BJ (cell line): ENCODE data around the gene PSMB7. TPM values are rescaled to one million over a fixed set of nuclear protein-coding genes. Genes with fewer than 3 reads are reported as not detected.

ENCODE experiments used
- CTCF ChIA-PET: fragments of 350-600 bp; formaldehyde crosslinking; extraction: SDS; loops from one replicate; lab custom pipeline; 2021; ENCODE audit warnings: antibody characterized with exemption, inconsistent platforms; lab: Yijun Ruan, JAX
- POLR2A ChIA-PET: fragments of 300-600 bp; sonication (Branson Sonifier 250); formaldehyde crosslinking; extraction: SDS; loops from one replicate; lab custom pipeline; 2021; ENCODE audit warnings: antibody characterized with exemption; lab: Charles Lee
- DNase-seq: peaks from one replicate; pipeline ENCODE4 v3.0.0-alpha.2; 2011; ENCODE audit warnings: low read depth
- H3K27me3 ChIP-seq: 2 replicates; pipeline ENCODE4 v1.6.0; 2011; ENCODE audit warnings: low read length; ENCODE audit not compliant: control insufficient read depth, insufficient read depth
- H3K36me3 ChIP-seq: 2 replicates; pipeline ENCODE4 v1.5.1; 2011; ENCODE audit warnings: low read length; ENCODE audit not compliant: control insufficient read depth, insufficient read depth
- H3K4me3 ChIP-seq: 2 replicates; pipeline ENCODE4 v1.5.1; 2011; ENCODE audit warnings: low read depth, mild to moderate bottlenecking, control low read depth, low read length
- polyA plus RNA-seq: library from polyadenylated mRNA; depleted of rRNA; stranded (reverse); fragments of >200 nt; gene quantifications from 2 replicates; pipeline ENCODE4 v1.2.3, GENCODE V29; 2011
- TF ChIP-seq, protein P1 (sequence below): IDR thresholded peaks from 2 replicates; pipeline ENCODE4 v1.5.1; 2011; ENCODE audit warnings: low read depth, mild to moderate bottlenecking, control low read depth, inconsistent platforms, low read length, moderate library complexity; ENCODE audit not compliant: insufficient read depth

The PSMB7 gene
- polyA plus RNA-seq, 1 experiment, result 325 TPM

DNA sequence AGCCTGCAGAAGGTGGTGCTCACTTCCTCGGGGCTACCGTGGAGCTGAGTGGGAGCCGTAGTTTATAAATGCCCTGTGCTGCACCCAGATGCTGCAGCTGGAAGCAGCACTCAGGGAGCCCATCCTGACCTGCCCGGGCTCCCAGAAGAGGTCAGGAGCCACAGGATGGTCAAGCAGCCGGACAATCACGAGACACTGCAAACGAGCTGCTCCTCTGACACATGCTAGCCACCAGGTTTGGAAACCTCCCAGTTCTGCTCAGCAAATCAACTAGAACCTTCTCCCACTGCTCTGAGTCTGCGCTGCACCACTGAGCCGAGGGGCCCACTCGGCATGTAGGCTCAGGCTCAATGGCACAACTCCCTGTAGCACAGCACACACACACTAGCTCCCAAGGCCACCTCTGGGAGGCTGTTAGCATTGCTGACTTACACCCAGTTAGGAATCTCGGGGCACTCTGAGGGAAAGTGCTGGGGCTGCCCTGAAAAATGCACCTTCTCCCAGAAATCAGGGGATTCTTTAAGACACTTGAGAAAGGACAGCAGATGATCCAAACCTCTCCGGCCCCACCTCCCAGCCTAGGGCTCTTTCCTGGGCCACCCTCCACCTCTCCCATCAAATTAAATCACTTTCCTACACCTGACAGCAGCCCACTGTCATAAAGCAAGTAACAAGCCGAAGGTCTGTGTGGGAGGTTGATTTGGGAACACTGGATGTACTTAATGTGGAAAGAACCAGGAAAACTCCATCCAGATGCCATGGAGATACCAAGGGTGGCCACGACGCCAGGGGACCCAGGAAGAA lies 59.1 kb downstream of the PSMB7 start:
- Histone ChIP-seq H3K4me3 (no peak overlapping the region), H3K36me3 (peaks cover 18% of the 10 kb centered on the region), H3K27me3 (no peaks in the 10 kb centered on the region)
- ChIA-PET CTCF (interaction anchor here (0.8 to 2.7 kb wide), 2 partner anchors 10 kb away, joined by 3 to 7 read pairs; no protein-coding TSS in a partner anchor), POLR2A (no interaction called here)
- TF ChIP-seq, protein P1, sequence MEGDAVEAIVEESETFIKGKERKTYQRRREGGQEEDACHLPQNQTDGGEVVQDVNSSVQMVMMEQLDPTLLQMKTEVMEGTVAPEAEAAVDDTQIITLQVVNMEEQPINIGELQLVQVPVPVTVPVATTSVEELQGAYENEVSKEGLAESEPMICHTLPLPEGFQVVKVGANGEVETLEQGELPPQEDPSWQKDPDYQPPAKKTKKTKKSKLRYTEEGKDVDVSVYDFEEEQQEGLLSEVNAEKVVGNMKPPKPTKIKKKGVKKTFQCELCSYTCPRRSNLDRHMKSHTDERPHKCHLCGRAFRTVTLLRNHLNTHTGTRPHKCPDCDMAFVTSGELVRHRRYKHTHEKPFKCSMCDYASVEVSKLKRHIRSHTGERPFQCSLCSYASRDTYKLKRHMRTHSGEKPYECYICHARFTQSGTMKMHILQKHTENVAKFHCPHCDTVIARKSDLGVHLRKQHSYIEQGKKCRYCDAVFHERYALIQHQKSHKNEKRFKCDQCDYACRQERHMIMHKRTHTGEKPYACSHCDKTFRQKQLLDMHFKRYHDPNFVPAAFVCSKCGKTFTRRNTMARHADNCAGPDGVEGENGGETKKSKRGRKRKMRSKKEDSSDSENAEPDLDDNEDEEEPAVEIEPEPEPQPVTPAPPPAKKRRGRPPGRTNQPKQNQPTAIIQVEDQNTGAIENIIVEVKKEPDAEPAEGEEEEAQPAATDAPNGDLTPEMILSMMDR, result no peak
- DNase-seq, result no peak

- no peak for DNase-seq
- ChIA-PET CTCF (interaction anchor here (0.8 kb wide), 1 partner anchor 11 kb away, joined by 3 read pairs; no protein-coding TSS in a partner anchor), POLR2A (no interaction called here)
- H3K36me3 ChIP-seq, result peaks cover 24% of the 10 kb centered on the region
- H3K27me3 ChIP-seq, result no peaks in the 10 kb centered on the region
- TF ChIP-seq, protein P1, result no peak
- H3K4me3 ChIP-seq, result no peak overlapping the region
Measured at GRCh38 chr9:124355039-124355940, 60.0 kb downstream of the PSMB7 start.

DNA sequence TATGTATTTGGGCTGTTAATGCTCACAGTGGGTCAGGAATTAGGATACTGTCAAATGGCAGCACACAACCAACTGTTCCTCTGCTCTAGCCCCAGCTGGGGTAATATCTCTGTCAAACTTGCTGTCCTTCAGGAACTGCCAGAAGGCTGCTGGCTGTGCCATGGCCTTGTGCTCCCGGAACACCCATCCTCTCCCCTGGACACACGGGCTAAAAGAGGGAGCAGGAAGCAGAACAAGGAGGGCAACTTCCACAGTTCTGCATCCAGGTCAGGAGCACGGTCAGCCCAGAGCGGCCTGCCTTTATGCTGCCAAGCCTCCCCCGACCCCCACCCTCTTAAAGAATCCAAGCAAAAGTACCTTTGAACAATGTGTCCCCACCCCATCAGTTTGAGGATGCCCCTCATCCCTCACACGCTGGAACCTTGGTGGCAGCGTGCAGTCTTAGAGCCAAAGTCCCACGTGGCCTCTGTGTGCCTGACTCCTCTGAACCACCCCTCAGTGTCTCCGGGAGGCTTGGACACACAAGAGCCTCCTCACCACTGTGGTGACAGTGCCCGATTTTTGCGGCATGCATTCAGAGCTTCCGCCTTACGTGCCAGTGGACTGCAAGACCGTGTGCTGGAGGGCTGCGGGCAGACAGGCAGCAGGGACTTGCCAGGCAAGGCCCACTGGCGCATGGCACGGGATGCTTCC lies 60.8 kb downstream of the PSMB7 start:
- TF ChIP-seq, protein P1, result no peak
- CTCF ChIA-PET, result no interaction called here
- Histone ChIP-seq H3K4me3 (no peak overlapping the region), H3K27me3 (no peaks in the 10 kb centered on the region), H3K36me3 (peaks cover 27% of the 10 kb centered on the region)
- DNase-seq, result no peak
- POLR2A ChIA-PET, result no interaction called here

DNA sequence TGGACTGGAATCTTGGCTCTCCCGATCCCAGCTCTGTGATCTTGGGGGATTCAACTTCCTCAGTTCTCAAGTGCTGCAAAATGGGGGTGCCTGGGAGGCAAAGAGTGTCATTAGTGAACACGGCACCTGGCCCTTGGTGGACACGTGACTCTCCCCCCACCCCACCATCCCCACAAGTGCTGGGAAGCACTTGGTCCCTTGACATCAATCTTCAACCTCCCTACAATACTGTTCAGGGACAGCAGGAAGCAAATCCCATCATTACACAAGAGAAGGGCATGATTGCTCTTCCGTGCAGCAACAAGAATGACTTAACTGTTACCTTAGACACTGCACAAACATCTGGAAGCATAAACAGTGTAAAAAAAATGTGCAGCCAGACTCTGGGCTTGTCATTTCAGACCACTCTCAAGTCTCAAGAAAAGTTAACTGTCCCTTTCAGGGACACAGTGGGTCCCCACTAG lies 61.4 kb downstream of the PSMB7 start:
- Histone ChIP-seq H3K27me3 (no peaks in the 10 kb centered on the region), H3K4me3 (no peak overlapping the region), H3K36me3 (peaks cover 32% of the 10 kb centered on the region)
- CTCF ChIA-PET, result interaction anchor here (2.1 kb wide), 1 partner anchor 227 kb away, joined by 11 read pairs; no protein-coding TSS in a partner anchor
- TF ChIP-seq, protein P1, result no peak
- DNase-seq, result peak; percentile 24
- POLR2A ChIA-PET, result no interaction called here
